Smooth muscle cell (in vitro differentiated cells): ENCODE results near the gene DNAJC11. TPM values are rescaled to one million over a fixed set of nuclear protein-coding genes. Genes with fewer than 3 reads are reported as not detected.

Experiments used
- DNase-seq: peaks from one replicate; lab custom pipeline; 2025; ENCODE audit not compliant: unreplicated experiment; lab: John Stamatoyannopoulos, UW
- H2AFZ ChIP-seq: fragments of 200-600 bp; sonication (generic); 2 replicates; pipeline ENCODE4 v1.6.0; 2016; ENCODE audit warnings: antibody characterized with exemption, low read depth, mild to moderate bottlenecking
- H3F3A ChIP-seq: fragments of 200-600 bp; sonication (generic); 2 replicates; pipeline ENCODE4 v1.6.0; 2017; ENCODE audit warnings: antibody characterized with exemption, low read depth
- H3K27ac ChIP-seq: fragments of 200-600 bp; sonication (generic); 2 replicates; pipeline ENCODE4 v1.5.1; 2016; ENCODE audit warnings: low read depth, mild to moderate bottlenecking
- H3K27me3 ChIP-seq: fragments of 200-600 bp; sonication (generic); 2 replicates; pipeline ENCODE4 v1.6.1; 2016; ENCODE audit warnings: low read depth, mild to moderate bottlenecking
- H3K36me3 ChIP-seq: fragments of 200-600 bp; sonication (generic); 2 replicates; pipeline ENCODE4 v1.5.1; 2016; ENCODE audit warnings: low read depth
- H3K4me1 ChIP-seq: fragments of 200-600 bp; sonication (generic); 2 replicates; pipeline ENCODE4 v1.5.1; 2016; ENCODE audit warnings: low read depth
- H3K4me2 ChIP-seq: fragments of 200-600 bp; sonication (generic); 2 replicates; pipeline ENCODE4 v1.6.0; 2016; ENCODE audit warnings: mild to moderate bottlenecking
- H3K4me3 ChIP-seq: fragments of 200-600 bp; sonication (generic); 2 replicates; pipeline ENCODE4 v1.5.1; 2016; ENCODE audit warnings: mild to moderate bottlenecking
- H3K79me2 ChIP-seq: fragments of 200-600 bp; sonication (generic); 2 replicates; pipeline ENCODE4 v1.6.0; 2016; ENCODE audit warnings: low read depth, mild to moderate bottlenecking
- H3K9ac ChIP-seq: fragments of 200-600 bp; sonication (generic); 2 replicates; pipeline ENCODE4 v1.6.0; 2016; ENCODE audit warnings: low read depth
- H3K9me3 ChIP-seq: fragments of 200-600 bp; sonication (generic); replicated peaks from 2 replicates; pipeline ENCODE4 v1.5.1; 2016; ENCODE audit warnings: low read depth
- H4K20me1 ChIP-seq: fragments of 200-600 bp; sonication (generic); 2 replicates; pipeline ENCODE4 v1.6.0; 2016; ENCODE audit warnings: low read depth
- CTCF ChIP-seq: fragments of 200-600 bp; sonication (generic); IDR thresholded peaks from 2 replicates; pipeline ENCODE4 v1.5.1; 2017; ENCODE audit warnings: borderline replicate concordance, mild to moderate bottlenecking, antibody characterized with exemption; ENCODE audit not compliant: insufficient read depth, poor library complexity, severe bottlenecking
- WGBS: methylation state at CpG from one replicate; pipeline ENCODE4 v1.1.7; 2016; ENCODE audit warnings: low lambda C conversion rate; 5-methylcytosine and 5-hydroxymethylcytosine counted together
- polyA plus RNA-seq: library from polyadenylated mRNA; unstranded; fragments of >200 nt; fragmentation: Nextera tagmentation; extraction: Ambion mirVana; gene quantifications from 2 replicates; pipeline ENCODE4 v1.2.1, GENCODE V29; 2016
- total RNA-seq: library from RNA; depleted of rRNA; stranded (reverse); fragments of >200 nt; gene quantifications from 2 replicates; pipeline ENCODE4 v1.2.3, GENCODE V29; 2014

Gene DNAJC11
- total and polyA plus RNA-seq, 2 experiments from 2014 or later = 25.5 to 35.7 TPM

GRCh38 chr1:6621429-6622391 lies 79.9 kb downstream of the DNAJC11 start:
- 94% methylated on average over 41 of the region's 41 CpGs for WGBS
- Histone ChIP-seq H4K20me1 (peaks cover 77% of the 10 kb centered on the region), H3K4me2 (no peak overlapping the region), H3K9ac (no peak overlapping the region), H3K27me3 (no peaks in the 10 kb centered on the region), H3K36me3 (no peaks in the 10 kb centered on the region), H2AFZ (no peak overlapping the region), H3K27ac (peak overlapping the region; percentile 61), H3K9me3 (no peaks in the 10 kb centered on the region), H3F3A (peaks cover 11% of the 10 kb centered on the region), H3K79me2 (peaks cover 63% of the 10 kb centered on the region), H3K4me3 (no peak overlapping the region), H3K4me1 (peaks cover 8% of the 10 kb centered on the region)
- TF ChIP-seq CTCF = no peak
- DNase-seq = no peak

DNA sequence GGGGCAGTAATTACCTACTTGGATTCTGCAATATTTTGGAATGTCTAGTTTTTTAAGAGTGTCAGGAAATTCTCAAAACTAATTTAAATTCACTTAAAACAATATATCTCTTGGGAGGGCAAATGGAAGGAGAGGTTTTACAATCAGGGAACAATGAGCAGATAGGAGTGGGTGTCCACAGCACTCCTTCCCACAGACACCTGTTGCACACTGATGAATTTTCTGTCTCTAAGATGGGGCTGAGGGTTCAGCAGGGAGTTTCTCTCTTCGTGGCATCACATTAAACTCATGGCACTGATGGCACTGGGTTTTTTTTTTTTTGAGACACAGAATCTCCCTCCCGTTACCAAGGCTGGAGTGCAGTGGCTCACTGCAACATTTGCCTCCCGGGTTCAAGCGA lies 82.6 kb downstream of the DNAJC11 start:
- H3K9ac ChIP-seq = no peak overlapping the region
- H3K4me2 ChIP-seq = no peak overlapping the region
- 99% methylated on average over 4 of the region's 4 CpGs for WGBS
- H3K79me2 ChIP-seq = peaks cover 77% of the 10 kb centered on the region
- no peak overlapping the region for H3K4me3 ChIP-seq
- no peaks in the 10 kb centered on the region for H3K9me3 ChIP-seq
- H3K27ac ChIP-seq = no peak overlapping the region
- no peaks in the 10 kb centered on the region for H3K36me3 ChIP-seq
- peaks cover 3% of the 10 kb centered on the region for H3K4me1 ChIP-seq
- H3K27me3 ChIP-seq = no peaks in the 10 kb centered on the region
- H2AFZ ChIP-seq = no peak overlapping the region
- H3F3A ChIP-seq = peaks cover 4% of the 10 kb centered on the region
- no peak for TF ChIP-seq CTCF
- H4K20me1 ChIP-seq = peaks cover 85% of the 10 kb centered on the region
- DNase-seq = no peak

- Histone ChIP-seq H3K27ac (peak overlapping the region; percentile 56), H3K36me3 (no peaks in the 10 kb centered on the region), H3K27me3 (no peaks in the 10 kb centered on the region), H3K9me3 (no peaks in the 10 kb centered on the region), H3F3A (peaks cover 3% of the 10 kb centered on the region), H3K4me3 (peak overlapping the region; percentile 98), H3K4me1 (peaks cover 3% of the 10 kb centered on the region), H3K79me2 (peaks cover 79% of the 10 kb centered on the region), H3K9ac (peak overlapping the region; percentile 78), H3K4me2 (peak overlapping the region; percentile 92), H2AFZ (no peak overlapping the region), H4K20me1 (peaks cover 51% of the 10 kb centered on the region)
- 1% methylated on average over 50 of the region's 82 CpGs for WGBS
- no peak for DNase-seq
- no peak for TF ChIP-seq CTCF
Observed at GRCh38 chr1:6614929-6615785, 86.5 kb downstream of the DNAJC11 start.
